Measurements from ENCODE around the gene AFF3. TPM values are rescaled to one million over a fixed set of nuclear protein-coding genes. Genes with fewer than 3 reads are reported as not detected.

Gene AFF3
- total RNA-seq, 1 experiment from 2014 or later, result not detected

DNA sequence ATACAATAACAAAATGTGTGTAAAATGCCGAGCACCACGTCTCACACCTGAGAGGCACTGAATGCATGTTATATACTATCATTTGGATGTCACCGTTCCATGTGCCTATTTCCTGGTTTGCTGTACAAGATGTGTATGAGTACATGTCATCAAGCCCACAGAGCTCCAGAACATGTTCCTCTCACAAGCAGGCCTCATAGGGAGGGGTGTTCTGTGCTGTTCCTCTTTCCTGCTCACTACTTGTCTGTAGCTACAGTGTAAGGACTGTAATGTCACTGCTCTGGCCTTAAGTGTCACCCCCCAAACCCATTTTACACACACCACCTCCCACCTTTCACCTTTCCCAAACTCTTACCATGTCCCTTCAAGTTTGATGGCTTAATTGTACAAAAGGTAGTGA, 1.8 kb downstream of the AFF3 start:
- no TSS peak for BruUV-seq (replicated peaks)

GRCh38 chr2:100137866-100138570, 4.4 kb downstream of the AFF3 start:
- no peak for DNase-seq
- Mint-ChIP-seq H3K9me3 (ENCODE audit: low read depth, unreplicated experiment) (no peaks in the 10 kb centered on the region), H3K27me3 (ENCODE audit: unreplicated experiment) (peaks cover 30% of the 10 kb centered on the region), H3K4me1 (ENCODE audit: low read depth, unreplicated experiment) (no peaks in the 10 kb centered on the region), H3K27ac (ENCODE audit: unreplicated experiment) (no peak overlapping the region), H3K4me3 (ENCODE audit: low read depth, unreplicated experiment) (no peak overlapping the region), H3K36me3 (ENCODE audit: insufficient read depth, unreplicated experiment) (no peaks in the 10 kb centered on the region)
- TF ChIP-seq, protein P1, sequence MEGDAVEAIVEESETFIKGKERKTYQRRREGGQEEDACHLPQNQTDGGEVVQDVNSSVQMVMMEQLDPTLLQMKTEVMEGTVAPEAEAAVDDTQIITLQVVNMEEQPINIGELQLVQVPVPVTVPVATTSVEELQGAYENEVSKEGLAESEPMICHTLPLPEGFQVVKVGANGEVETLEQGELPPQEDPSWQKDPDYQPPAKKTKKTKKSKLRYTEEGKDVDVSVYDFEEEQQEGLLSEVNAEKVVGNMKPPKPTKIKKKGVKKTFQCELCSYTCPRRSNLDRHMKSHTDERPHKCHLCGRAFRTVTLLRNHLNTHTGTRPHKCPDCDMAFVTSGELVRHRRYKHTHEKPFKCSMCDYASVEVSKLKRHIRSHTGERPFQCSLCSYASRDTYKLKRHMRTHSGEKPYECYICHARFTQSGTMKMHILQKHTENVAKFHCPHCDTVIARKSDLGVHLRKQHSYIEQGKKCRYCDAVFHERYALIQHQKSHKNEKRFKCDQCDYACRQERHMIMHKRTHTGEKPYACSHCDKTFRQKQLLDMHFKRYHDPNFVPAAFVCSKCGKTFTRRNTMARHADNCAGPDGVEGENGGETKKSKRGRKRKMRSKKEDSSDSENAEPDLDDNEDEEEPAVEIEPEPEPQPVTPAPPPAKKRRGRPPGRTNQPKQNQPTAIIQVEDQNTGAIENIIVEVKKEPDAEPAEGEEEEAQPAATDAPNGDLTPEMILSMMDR (IDR thresholded peaks at IDR 0.05; ENCODE audit: unreplicated experiment), result no peak
- BruUV-seq (replicated peaks), result no TSS peak
- CTCF ChIA-PET, result no interaction called here
- intact Hi-C loops (cut with micrococcal nuclease; ENCODE audit: unreplicated experiment), result no loop called here

More for the DNA sequence above, 1.8 kb downstream of the AFF3 start:
- CTCF ChIA-PET, result no interaction called here
- Mint-ChIP-seq H3K4me3 (ENCODE audit: low read depth, unreplicated experiment) (no peak overlapping the region), H3K36me3 (ENCODE audit: insufficient read depth, unreplicated experiment) (no peaks in the 10 kb centered on the region), H3K9me3 (ENCODE audit: low read depth, unreplicated experiment) (no peaks in the 10 kb centered on the region), H3K27ac (ENCODE audit: unreplicated experiment) (no peak overlapping the region), H3K27me3 (ENCODE audit: unreplicated experiment) (peaks cover 52% of the 10 kb centered on the region), H3K4me1 (ENCODE audit: low read depth, unreplicated experiment) (no peaks in the 10 kb centered on the region)
- intact Hi-C loops (cut with micrococcal nuclease; ENCODE audit: unreplicated experiment), result no loop called here
- no peak for DNase-seq
- TF ChIP-seq, protein P1 (IDR thresholded peaks at IDR 0.05; ENCODE audit: unreplicated experiment), result no peak

DNA sequence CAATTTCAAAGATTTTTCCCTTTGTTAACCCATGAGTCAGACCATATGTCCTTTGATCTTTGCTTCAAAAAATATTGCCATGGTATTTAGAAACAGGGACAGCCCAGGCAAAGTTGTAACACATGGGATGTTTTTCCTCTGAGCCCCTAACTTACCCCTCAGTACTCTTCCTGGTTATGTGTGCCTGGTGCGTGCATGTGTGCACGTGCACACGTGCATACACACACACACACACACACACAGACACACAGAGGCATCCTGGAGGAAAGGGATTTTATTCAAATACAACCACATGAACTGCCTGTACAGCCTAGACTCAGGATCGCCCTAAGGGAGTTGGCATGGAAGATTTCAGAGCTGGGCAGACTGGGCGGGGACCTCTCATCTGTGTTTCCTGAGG, 5.1 kb downstream of the AFF3 start:
- Mint-ChIP-seq H3K4me1 (ENCODE audit: low read depth, unreplicated experiment) (no peaks in the 10 kb centered on the region), H3K4me3 (ENCODE audit: low read depth, unreplicated experiment) (no peak overlapping the region), H3K36me3 (ENCODE audit: insufficient read depth, unreplicated experiment) (no peaks in the 10 kb centered on the region), H3K27me3 (ENCODE audit: unreplicated experiment) (peaks cover 23% of the 10 kb centered on the region), H3K9me3 (ENCODE audit: low read depth, unreplicated experiment) (no peaks in the 10 kb centered on the region), H3K27ac (ENCODE audit: unreplicated experiment) (no peak overlapping the region)
- TF ChIP-seq, protein P1 (IDR thresholded peaks at IDR 0.05; ENCODE audit: unreplicated experiment), result no peak
- intact Hi-C loops (cut with micrococcal nuclease; ENCODE audit: unreplicated experiment), result no loop called here
- CTCF ChIA-PET, result no interaction called here
- DNase-seq, result no peak
- no TSS peak for BruUV-seq (replicated peaks)

DNA sequence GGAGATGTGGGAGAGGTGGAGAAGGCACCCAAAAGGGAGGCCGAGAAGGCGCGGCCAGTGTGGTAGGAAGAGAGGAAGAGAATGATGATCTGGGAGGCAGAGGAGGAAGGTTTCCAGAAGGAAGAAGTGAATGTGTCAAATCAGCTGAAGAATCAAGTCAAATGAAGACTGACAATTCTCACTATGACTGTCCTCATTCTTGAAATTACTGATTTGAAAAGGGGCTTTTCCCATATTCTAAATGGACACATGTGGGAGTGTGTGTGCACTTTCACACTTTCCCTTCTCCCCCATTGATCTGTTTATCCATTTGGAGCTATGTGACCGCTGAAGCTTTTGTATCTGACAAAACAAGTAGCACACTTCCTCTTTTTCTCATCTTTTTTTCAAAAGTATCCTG, 6.1 kb downstream of the AFF3 start:
- Mint-ChIP-seq H3K27me3 (ENCODE audit: unreplicated experiment) (peaks cover 15% of the 10 kb centered on the region), H3K27ac (ENCODE audit: unreplicated experiment) (no peak overlapping the region), H3K4me1 (ENCODE audit: low read depth, unreplicated experiment) (no peaks in the 10 kb centered on the region), H3K9me3 (ENCODE audit: low read depth, unreplicated experiment) (no peaks in the 10 kb centered on the region), H3K36me3 (ENCODE audit: insufficient read depth, unreplicated experiment) (no peaks in the 10 kb centered on the region), H3K4me3 (ENCODE audit: low read depth, unreplicated experiment) (no peak overlapping the region)
- TF ChIP-seq, protein P1 (IDR thresholded peaks at IDR 0.05; ENCODE audit: unreplicated experiment), result no peak
- intact Hi-C loops (cut with micrococcal nuclease; ENCODE audit: unreplicated experiment), result no loop called here
- CTCF ChIA-PET, result no interaction called here
- no TSS peak for BruUV-seq (replicated peaks)
- DNase-seq, result no peak

Measured in Calu3 (cell line).